ENCODE data around the gene SMC4.
A peak's percentile ranks its signal among the peaks of the same experiment; 100 is the strongest.

Gene SMC4

DNA sequence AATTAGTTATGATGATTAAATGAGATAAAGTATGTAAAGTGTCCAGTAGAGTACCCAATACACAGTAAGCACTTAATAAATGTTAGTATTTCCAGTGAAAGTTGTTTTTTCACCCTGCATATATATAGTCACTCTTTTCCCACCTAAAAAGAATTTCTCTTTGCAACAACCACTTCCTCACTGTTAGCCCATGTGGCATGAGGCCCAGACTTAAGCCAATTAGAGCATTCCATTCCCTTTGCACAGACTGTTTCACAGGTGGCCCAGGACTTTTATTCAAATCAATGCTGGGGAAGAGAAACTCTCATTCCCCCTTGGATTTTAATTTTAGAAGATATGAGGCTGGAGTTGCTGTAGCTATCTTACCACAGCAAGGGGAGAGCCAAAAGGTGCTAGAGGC is 4.2 kb upstream of the SMC4 start:
- DNase-seq, result no peak

- DNase-seq, result no peak
Observed at GRCh38 chr3:160398820-160399124, 678 bp upstream of the SMC4 start.

DNA sequence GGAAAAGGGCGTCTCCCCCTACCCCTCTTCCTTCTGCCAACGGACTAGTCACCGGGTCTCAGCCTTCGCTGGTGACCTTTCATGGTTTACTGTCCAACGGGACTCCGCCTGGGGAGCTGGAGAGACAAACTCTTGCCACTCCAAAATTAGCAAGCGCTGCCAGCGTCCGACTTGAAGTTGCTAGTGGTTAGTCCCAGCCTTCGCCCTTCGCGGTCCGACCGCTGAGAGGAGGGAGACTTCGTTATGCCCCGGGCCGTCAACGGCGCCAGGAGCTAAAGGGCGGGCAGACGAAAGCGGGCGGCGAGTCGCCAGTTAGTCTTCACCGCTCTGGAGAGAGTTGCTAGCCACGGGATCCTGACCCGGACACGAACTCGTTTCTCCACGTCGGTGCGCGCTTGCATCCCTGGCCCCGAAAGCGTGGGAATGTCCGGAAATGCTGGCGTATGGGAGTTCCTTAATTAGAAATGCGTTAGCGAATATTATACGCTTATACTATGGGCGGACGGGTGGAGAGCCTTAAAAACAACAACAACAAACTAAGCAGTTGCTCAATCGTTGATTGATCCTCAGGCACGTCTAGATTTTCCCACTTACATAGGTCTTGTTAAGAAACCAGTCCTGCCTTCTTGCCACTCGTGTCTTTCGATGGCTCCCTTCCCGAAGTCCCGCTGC is 716 bp downstream of the SMC4 start:
- DNase-seq, result no peak

GRCh38 chr3:160400702-160401150 is 1.3 kb downstream of the SMC4 start:
- peak; percentile 74 for DNase-seq

DNA sequence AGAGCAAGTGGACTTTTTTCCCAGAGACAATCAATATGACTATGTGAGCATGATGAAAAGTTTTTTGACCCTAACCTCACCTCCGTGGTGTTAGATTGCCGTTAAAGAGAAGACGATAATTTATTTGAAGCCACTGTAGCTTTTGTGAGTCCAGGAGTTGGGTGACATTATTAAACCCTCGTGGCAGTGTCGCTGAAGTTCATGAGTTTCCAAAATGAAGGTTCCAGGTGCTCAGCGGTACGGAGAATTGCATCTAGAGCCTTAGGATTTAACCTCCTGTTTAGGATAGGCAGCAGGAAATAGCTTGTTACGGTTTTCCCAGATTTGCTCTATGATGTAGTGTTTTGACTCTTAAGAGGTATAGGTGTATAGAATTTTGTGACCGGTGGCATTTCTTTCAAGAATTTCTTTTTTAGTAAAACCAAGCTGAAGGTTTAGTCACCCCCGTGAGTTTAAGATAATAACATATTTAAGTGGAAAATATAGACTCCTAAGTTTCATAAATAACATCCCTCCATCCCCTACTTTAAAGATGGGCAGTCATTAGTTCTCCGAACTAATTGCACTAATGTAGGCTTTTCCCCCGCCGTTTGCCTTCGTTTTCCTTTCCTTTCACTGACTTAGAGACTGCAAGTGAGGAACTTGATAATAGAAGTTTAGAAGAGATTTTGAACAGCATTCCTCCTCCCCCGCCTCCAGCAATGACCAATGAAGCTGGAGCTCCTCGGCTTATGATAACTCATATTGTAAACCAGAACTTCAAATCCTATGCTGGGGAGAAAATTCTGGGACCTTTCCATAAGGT is 2.0 kb downstream of the SMC4 start:
- DNase-seq, result peak; percentile 49

- DNase-seq, result no peak
Observed at GRCh38 chr3:160402221-160403027, 3.0 kb downstream of the SMC4 start.

- no peak for DNase-seq
Observed at GRCh38 chr3:160403028-160403545, 3.6 kb downstream of the SMC4 start.

DNA sequence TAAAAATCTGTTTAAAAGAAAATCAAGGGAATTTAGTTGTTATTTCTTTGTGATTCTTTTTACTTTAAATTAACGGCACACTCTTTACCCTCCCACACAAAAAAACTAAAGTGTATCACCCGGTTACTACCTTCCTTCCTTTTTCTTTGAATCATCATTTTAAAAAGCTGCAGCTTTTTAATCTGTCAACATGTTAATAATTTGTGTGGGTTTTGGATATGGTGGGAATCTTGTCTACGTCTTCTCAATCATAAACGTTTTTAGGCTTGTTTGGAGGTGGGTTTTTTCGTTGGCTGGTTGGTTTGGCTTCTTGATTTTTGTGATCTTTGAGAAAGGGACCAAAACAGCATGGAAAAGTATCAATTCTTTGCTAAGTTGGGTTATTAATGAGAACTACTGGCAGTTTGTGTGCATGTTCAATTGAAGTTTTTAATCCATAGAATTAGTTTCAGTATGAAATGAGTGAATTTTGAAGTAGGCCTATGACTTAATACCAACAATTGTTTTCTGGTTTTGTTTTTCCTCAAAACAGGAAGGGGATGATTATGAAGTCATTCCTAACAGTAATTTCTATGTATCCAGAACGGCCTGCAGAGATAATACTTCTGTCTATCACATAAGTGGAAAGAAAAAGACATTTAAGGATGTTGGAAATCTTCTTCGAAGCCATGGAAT is 4.5 kb downstream of the SMC4 start:
- DNase-seq, result no peak

GRCh38 chr3:160409812-160410610 is 10.6 kb downstream of the SMC4 start:
- no peak for DNase-seq

DNA sequence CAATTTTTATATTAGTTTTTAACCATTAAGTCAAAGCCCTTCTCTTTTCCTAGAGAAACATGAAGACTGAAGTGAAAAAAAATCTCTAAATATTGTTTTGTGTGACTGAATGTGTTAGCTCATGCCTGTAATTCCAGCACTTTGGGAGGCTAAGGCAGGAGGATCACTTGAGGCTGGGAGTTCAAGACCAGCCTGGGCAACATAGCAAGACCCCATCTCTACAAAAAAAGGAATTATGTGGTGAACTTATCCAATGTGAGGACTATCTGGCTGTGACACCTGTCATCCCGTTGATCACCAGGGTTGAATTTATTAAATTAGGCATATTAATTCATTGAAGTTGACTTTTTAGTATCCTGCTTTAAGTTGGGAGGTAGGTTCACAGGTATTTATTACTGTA is 13.0 kb downstream of the SMC4 start:
- no peak for DNase-seq

DNA sequence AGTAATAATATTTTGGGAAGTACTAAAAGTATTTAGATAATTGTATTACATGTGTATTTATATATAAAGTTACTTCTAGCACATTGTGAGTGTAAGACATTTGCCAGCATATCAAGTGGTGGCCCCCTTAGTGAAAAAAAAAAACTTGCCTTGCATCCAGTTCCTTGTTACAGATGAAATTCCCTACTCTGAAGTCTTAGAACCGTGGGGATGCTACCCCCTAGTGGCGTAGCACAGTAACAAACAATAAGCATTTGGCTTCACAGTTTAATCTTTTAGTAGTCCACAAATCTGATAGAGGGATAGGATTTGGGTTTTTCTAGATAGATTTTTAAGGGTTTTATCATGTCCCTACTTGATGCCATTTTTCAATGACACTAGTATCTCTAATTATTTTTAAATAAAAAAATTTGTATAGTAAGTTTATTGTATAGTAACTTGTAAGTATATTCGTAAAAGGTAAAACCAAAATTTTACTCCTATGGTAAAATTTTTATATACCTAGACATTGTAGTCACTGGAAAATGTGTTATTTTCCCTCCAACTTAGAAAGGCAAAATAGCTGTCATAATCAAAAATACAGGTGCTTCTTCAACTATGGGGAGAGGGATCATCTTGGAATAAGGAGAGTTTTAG is 14.3 kb downstream of the SMC4 start:
- peak; percentile 40 for DNase-seq

DNA sequence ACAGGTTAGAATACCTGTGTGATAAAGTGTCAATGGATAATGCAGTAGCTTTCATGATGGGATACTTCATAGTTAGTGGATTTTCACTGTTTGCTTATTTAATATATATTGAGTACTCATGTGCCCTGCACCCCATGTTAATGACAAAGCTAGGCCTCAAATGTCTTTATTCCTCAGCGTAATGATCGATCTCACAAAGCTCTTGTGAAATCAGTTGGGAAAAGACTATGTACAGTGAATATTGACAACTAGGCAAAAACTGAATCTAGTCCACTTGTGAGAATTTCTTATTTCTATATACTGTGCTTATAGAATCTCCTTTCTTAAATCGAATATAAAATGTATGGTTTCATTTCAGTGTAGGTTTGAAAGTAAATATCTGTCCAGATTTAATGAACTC is 17.9 kb downstream of the SMC4 start:
- no peak for DNase-seq

DNA sequence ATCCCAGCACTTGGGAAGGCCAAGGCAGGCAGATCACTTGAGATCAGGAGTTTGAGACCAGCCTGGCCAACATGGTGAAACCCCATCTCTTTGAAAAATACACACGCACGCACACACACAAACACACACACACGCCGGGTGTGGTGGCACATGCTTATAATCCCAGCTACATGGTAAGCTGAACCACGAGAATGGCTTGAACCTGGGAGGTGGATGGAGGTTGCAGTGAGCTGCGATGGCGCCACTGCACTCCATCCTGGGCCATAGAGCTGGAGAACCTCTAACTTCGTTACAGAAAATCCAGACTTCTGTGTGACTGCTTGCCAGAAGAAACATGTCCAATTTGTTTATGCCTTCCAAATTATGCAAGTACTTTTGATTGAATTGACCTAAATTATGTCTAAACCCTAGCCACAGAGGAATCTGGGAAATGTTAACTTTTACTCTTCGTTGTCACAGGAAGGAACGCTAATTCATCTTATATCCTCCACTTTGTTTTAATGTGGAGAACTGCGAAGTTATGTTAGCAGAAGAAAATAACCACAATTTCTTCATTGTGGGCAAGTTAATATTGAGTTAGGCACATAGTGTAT is 28.5 kb downstream of the SMC4 start:
- no peak for DNase-seq

DNA sequence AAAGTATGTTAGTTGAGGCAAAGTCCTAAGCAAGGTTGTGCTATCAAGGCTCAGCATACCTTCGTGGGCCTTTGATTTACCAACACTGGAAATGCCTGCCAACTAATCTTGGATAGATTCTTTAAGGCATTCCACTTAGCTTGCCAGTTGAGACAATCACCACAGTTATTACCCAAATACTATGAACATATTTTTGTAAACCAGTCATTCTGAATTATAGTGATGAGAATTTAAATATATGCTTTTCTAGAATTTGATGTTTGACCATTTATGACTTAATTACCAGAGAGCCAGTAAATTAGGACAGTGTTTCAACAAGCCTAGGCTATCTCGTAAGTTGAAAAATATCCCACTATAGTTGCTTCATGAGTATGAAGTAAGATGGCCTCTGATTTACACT is 34.6 kb downstream of the SMC4 start:
- DNase-seq, result no peak

GRCh38 chr3:160435095-160435494 is 35.6 kb downstream of the SMC4 start:
- DNase-seq, result no peak

GRCh38 chr3:160435747-160436146 is 36.3 kb downstream of the SMC4 start:
- no peak for DNase-seq

DNA sequence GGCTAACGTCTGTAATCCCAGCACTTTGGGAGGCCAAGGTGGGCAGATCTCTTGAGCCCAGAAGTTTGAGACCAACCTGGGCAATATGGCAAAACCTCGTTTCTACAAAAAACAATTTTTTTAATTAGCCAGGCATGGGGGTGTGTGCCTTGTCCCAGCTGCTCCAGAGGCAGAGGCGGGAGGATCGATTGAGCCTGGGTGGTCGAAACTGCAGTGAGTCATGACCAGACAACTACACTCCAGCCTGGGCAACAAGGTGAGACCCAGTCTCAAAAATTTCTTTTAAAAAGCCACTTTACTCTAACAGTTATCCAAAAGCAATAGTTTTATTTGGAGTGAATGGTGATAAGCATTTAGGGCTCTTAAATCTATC is 37.6 kb downstream of the SMC4 start:
- no peak for DNase-seq

DNA sequence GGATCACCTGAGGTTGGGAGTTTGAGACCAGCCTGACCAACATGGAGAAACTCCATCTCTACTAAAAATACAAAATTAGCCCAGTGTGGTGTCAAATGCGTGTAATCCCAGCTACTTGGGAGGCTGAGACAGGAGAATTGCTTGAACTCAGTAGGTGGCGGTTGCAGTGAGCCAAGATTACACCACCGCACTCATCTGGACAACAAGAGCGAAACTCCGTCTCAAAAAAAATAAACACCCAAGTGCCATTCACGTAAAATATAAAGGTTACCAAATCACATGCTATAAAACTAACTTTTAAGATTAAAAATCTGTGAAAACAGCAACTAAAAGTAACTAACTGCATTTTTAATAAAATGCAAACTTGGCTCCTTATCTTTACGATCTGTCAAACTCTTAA is 41.2 kb downstream of the SMC4 start:
- no peak for DNase-seq

DNA sequence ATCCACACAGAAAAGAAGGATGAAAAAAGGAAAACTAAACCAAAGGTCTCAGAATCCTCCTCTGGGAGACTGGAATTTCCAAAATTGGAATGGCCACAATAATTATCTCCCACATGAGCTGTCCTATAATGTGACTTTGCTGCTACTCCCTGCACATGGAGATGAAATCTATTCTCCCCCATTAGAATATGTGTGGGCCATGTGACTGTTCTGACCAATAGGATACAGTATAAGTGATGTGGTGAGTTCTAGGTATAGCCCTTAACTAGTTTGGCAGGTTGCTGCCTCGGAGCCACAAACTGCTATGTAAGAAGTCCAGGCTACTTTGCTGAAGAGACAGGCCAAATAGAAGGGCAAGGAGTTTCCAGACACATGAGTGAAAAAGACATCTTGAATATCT is 45.0 kb downstream of the SMC4 start:
- no peak for DNase-seq

DNA sequence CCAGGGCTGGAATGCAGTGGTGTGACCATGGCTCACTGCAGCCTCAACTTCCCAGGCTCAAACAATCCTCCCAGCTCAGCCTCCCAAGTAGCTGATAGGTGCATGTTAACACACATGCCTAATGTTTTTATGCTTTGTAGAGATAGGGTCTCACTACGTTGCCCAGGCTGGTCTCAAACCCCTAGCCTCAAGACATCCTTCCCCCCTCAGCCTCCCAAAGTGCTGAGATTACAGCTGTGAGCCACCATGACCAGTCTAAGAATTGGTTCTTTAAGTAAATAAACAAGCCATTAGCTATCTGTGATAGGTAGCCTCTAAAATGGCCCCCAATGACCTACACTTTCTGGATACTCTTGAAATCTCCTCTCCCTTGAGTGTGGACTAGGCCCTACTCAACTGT is 46.4 kb downstream of the SMC4 start:
- DNase-seq, result no peak

- no peak for DNase-seq
Observed at GRCh38 chr3:160446522-160447056, 47.1 kb downstream of the SMC4 start.
